Endothelial cell of umbilical vein (primary cell): ENCODE results near the gene CILP.

Experiments used
- FOS ChIP-seq: IDR thresholded peaks from 2 replicates; pipeline ENCODE4 v1.6.1; 2011; ENCODE audit warnings: mild to moderate bottlenecking, low read length, moderate library complexity, borderline replicate concordance; ENCODE audit not compliant: insufficient read depth
- JUN ChIP-seq: IDR thresholded peaks from 2 replicates; pipeline ENCODE4 v1.6.1; 2011; ENCODE audit warnings: borderline replicate concordance, low read depth; ENCODE audit not compliant: insufficient read length, insufficient read depth
- POLR2A ChIP-seq: IDR thresholded peaks from 2 replicates; pipeline ENCODE4 v1.6.1; 2012; ENCODE audit warnings: low read depth, mild to moderate bottlenecking, control low read depth, low read length
- POLR2AphosphoS5 ChIP-seq: IDR thresholded peaks from 2 replicates; pipeline ENCODE4 v1.6.1; 2012; ENCODE audit warnings: low read depth, mild to moderate bottlenecking, control low read depth, low read length, moderate library complexity; ENCODE audit not compliant: insufficient read depth
- TF ChIP-seq, protein P1 (sequence below), 2 donors: IDR thresholded peaks; 1 replicate in 1 of 2; 2 replicates in 1 of 2; pipeline ENCODE4 v1.5.1; 2011; ENCODE audit warnings: low read length in 2 of 2, mild to moderate bottlenecking in 2 of 2, moderate library complexity in 2 of 2, control low read depth in 1 of 2, inconsistent platforms in 1 of 2, low read depth in 1 of 2; ENCODE audit not compliant: insufficient read depth in 1 of 2; ENCODE audit errors: extremely low read depth in 1 of 2

GRCh38 chr15:65246026-65246714 lies 34.9 kb upstream of the CILP start:
- TF ChIP-seq, protein P1, sequence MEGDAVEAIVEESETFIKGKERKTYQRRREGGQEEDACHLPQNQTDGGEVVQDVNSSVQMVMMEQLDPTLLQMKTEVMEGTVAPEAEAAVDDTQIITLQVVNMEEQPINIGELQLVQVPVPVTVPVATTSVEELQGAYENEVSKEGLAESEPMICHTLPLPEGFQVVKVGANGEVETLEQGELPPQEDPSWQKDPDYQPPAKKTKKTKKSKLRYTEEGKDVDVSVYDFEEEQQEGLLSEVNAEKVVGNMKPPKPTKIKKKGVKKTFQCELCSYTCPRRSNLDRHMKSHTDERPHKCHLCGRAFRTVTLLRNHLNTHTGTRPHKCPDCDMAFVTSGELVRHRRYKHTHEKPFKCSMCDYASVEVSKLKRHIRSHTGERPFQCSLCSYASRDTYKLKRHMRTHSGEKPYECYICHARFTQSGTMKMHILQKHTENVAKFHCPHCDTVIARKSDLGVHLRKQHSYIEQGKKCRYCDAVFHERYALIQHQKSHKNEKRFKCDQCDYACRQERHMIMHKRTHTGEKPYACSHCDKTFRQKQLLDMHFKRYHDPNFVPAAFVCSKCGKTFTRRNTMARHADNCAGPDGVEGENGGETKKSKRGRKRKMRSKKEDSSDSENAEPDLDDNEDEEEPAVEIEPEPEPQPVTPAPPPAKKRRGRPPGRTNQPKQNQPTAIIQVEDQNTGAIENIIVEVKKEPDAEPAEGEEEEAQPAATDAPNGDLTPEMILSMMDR (IDR thresholded peaks at IDR 0.05; ENCODE audit: extremely low read depth in 1 of 2, insufficient read depth in 1 of 2, low read depth in 1 of 2, low read length in 2 of 2), result no peak
- TF ChIP-seq FOS (no peak), POLR2AphosphoS5 (no peak), POLR2A (no peak), JUN (no peak)
